Activated naive CD8-positive, alpha-beta T cell (primary cell): ENCODE results near the gene CFP.
A peak's percentile ranks its signal among the peaks of the same experiment; 100 is the strongest.

Experiments used
- H3K27ac Mint-ChIP-seq: one replicate; pipeline ENCODE4 v1.8.0; 2021; ENCODE audit warnings: mixed read lengths
- H3K27me3 Mint-ChIP-seq: one replicate; pipeline ENCODE4 v1.8.0; 2021; ENCODE audit warnings: mixed read lengths
- H3K36me3 Mint-ChIP-seq: one replicate; pipeline ENCODE4 v1.8.0; 2021; ENCODE audit warnings: mixed read lengths
- H3K4me1 Mint-ChIP-seq: one replicate; pipeline ENCODE4 v1.8.0; 2021; ENCODE audit warnings: low read depth, mixed read lengths
- H3K4me3 Mint-ChIP-seq: one replicate; pipeline ENCODE4 v1.8.0; 2021; ENCODE audit warnings: mild to moderate bottlenecking, mixed read lengths
- H3K9me3 Mint-ChIP-seq: one replicate; pipeline ENCODE4 v1.8.0; 2021; ENCODE audit warnings: low read depth, mixed read lengths

The CFP gene

GRCh38 chrX:47596256-47596655, 33.5 kb downstream of the CFP start:
- Mint-ChIP-seq H3K9me3 (no peaks in the 10 kb centered on the region), H3K36me3 (peaks cover 4% of the 10 kb centered on the region), H3K27ac (peak overlapping the region; percentile 64), H3K4me3 (no peak overlapping the region), H3K4me1 (peaks cover 19% of the 10 kb centered on the region), H3K27me3 (no peaks in the 10 kb centered on the region)

DNA sequence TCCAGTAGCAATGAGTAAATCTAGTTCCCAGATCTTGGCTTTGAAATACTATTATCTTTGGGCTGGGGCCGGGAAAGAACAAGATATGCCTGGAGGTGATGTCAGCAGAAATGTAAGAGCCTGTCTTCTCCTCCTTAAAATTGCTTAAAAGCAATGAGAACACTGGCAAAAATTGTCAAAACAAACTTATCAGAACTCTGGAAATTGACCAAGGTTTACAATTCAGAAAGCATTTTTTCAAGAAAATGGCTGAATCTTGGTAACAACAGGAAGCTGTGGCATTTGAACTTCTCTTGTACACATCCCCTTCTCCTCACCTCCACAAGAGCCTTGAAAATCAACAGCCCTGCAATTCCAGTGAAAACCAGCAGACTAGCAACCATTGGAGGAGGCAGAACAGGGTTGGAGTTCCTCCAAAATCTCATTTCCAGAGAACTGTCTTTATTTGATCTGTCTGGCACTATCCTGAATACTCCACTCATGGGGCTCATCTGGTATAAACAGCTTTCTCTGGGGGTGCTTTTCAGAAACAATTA, 33.9 kb downstream of the CFP start:
- H3K4me3 Mint-ChIP-seq = no peak overlapping the region
- H3K4me1 Mint-ChIP-seq = peaks cover 19% of the 10 kb centered on the region
- no peaks in the 10 kb centered on the region for H3K9me3 Mint-ChIP-seq
- H3K36me3 Mint-ChIP-seq = peaks cover 4% of the 10 kb centered on the region
- peak overlapping the region; percentile 64 for H3K27ac Mint-ChIP-seq
- H3K27me3 Mint-ChIP-seq = no peaks in the 10 kb centered on the region

GRCh38 chrX:47593522-47593921, 36.2 kb downstream of the CFP start:
- H3K27me3 Mint-ChIP-seq = no peaks in the 10 kb centered on the region
- no peak overlapping the region for H3K27ac Mint-ChIP-seq
- H3K36me3 Mint-ChIP-seq = peaks cover 4% of the 10 kb centered on the region
- H3K9me3 Mint-ChIP-seq = no peaks in the 10 kb centered on the region
- H3K4me3 Mint-ChIP-seq = no peak overlapping the region
- H3K4me1 Mint-ChIP-seq = peaks cover 19% of the 10 kb centered on the region

DNA sequence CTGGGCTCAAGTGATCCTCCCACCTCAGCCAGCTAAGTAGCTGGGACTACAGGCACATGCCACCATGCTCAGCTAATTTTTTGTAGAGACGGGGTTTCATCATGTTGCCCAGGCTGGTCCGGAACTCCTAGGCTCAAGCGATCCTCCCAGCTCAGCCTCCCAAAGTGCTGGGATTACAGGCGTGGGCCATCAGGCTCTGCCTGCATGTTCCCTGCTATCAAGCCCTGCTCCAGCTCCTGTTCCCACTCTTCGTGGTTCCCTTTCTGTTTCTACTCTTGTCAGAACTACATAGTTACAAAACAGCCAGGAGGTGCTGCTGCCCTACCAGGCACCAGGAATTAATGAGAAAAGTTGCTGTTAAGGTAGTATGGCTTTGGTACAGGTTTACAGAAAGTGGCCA, 38.7 kb downstream of the CFP start:
- Mint-ChIP-seq H3K36me3 (no peaks in the 10 kb centered on the region), H3K9me3 (no peaks in the 10 kb centered on the region), H3K27ac (no peak overlapping the region), H3K4me1 (peaks cover 8% of the 10 kb centered on the region), H3K27me3 (no peaks in the 10 kb centered on the region), H3K4me3 (no peak overlapping the region)

DNA sequence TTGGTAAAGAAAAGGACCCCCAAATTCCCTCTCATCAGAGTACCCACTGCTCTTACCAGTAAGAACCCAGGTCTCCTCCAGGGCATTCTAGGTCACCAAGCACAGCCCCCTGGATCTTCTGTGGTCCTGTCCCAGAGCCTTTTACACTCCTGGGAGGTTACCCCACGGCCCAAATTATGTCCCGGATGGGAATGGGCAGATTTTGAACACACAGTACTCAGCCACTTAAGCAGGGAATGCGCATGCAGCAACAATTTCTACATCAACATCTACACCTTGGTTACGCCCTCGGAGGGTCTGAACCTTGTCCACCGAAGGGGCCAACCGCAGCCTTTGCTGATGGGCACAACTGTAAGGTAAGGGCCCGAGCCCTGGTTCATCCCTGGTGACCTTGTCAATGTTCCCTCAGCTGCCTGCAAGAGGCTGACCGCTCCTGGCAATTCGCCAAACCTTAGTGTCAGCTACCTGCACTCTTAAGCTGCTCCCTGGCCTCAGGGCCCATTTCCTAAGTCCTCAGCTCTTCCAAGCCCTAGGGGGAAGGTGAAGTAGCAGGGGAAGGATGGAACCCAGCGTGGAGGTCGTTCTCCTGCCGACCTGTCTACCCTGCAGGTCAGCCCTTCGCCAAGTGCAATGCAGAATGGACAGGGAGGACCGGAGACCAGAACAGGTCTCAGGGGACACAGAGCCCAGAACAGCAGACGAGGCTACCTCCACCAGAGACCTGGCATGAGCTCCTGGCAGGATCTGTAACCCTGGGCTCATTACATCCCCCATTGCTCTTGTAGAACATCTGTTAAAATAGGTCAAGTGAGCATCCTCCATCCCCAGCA, 41.6 kb downstream of the CFP start:
- Mint-ChIP-seq H3K4me1 (peaks cover 12% of the 10 kb centered on the region), H3K36me3 (no peaks in the 10 kb centered on the region), H3K9me3 (no peaks in the 10 kb centered on the region), H3K27me3 (no peaks in the 10 kb centered on the region), H3K27ac (no peak overlapping the region), H3K4me3 (no peak overlapping the region)

- peaks cover 14% of the 10 kb centered on the region for H3K4me1 Mint-ChIP-seq
- no peaks in the 10 kb centered on the region for H3K9me3 Mint-ChIP-seq
- no peaks in the 10 kb centered on the region for H3K36me3 Mint-ChIP-seq
- no peaks in the 10 kb centered on the region for H3K27me3 Mint-ChIP-seq
- H3K27ac Mint-ChIP-seq = no peak overlapping the region
- H3K4me3 Mint-ChIP-seq = no peak overlapping the region
These were observed 42.4 kb downstream of the CFP start for GRCh38 chrX:47587091-47587891.

GRCh38 chrX:47586043-47586787, 43.5 kb downstream of the CFP start:
- Mint-ChIP-seq H3K27me3 (no peaks in the 10 kb centered on the region), H3K4me1 (peaks cover 24% of the 10 kb centered on the region), H3K27ac (no peak overlapping the region), H3K36me3 (no peaks in the 10 kb centered on the region), H3K4me3 (no peak overlapping the region), H3K9me3 (no peaks in the 10 kb centered on the region)

GRCh38 chrX:47585273-47585672, 44.5 kb downstream of the CFP start:
- no peak overlapping the region for H3K27ac Mint-ChIP-seq
- H3K27me3 Mint-ChIP-seq = no peaks in the 10 kb centered on the region
- no peaks in the 10 kb centered on the region for H3K36me3 Mint-ChIP-seq
- no peaks in the 10 kb centered on the region for H3K9me3 Mint-ChIP-seq
- H3K4me3 Mint-ChIP-seq = no peak overlapping the region
- peaks cover 27% of the 10 kb centered on the region for H3K4me1 Mint-ChIP-seq

DNA sequence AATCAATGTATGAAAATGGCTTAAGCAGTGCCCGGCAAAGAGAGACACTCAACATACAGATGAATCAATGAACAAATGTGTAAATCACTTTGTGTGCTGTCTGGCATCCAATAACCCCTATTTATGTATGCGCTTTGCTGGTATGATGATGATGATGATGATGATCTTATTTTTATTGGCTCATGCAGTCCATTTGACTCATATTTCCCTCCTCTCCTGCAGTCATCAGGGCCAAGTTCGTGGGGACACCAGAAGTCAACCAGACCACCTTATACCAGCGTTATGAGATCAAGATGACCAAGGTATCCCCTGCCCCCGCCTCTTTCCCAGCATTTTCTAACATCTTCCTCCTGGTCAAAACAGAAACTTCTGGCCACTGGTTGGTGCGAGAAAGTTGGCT, 45.0 kb downstream of the CFP start:
- H3K4me3 Mint-ChIP-seq = no peak overlapping the region
- H3K27me3 Mint-ChIP-seq = no peaks in the 10 kb centered on the region
- peaks cover 29% of the 10 kb centered on the region for H3K4me1 Mint-ChIP-seq
- no peak overlapping the region for H3K27ac Mint-ChIP-seq
- no peaks in the 10 kb centered on the region for H3K36me3 Mint-ChIP-seq
- H3K9me3 Mint-ChIP-seq = no peaks in the 10 kb centered on the region

DNA sequence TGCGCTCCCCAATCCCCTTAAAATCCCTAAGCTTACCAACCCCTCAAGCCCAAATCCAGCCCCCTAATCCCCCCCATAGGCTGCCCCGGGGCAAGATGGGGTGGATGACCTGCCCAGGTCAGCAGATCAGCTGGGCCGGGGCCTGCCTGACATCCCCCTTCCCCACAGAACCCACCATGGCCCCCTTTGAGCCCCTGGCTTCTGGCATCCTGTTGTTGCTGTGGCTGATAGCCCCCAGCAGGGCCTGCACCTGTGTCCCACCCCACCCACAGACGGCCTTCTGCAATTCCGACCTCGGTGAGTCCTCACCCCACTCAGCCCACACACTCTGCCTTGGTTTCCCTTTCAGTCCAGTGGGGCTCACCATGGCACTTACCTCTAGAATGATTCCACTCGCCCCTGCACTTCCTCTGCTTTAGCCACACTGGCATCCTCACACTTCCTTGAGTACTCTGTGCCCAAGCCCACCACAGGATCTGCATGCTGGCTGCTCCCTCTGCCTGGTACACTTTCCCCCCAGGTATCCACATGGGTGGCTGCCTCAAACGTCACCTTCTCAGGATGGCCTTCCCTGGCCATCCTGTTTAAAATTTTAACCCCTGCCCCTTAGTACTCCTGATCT, 46.4 kb downstream of the CFP start:
- Mint-ChIP-seq H3K9me3 (no peaks in the 10 kb centered on the region), H3K27ac (peak overlapping the region; percentile 46), H3K4me3 (peak overlapping the region; percentile 34), H3K4me1 (peaks cover 32% of the 10 kb centered on the region), H3K27me3 (no peaks in the 10 kb centered on the region), H3K36me3 (no peaks in the 10 kb centered on the region)

DNA sequence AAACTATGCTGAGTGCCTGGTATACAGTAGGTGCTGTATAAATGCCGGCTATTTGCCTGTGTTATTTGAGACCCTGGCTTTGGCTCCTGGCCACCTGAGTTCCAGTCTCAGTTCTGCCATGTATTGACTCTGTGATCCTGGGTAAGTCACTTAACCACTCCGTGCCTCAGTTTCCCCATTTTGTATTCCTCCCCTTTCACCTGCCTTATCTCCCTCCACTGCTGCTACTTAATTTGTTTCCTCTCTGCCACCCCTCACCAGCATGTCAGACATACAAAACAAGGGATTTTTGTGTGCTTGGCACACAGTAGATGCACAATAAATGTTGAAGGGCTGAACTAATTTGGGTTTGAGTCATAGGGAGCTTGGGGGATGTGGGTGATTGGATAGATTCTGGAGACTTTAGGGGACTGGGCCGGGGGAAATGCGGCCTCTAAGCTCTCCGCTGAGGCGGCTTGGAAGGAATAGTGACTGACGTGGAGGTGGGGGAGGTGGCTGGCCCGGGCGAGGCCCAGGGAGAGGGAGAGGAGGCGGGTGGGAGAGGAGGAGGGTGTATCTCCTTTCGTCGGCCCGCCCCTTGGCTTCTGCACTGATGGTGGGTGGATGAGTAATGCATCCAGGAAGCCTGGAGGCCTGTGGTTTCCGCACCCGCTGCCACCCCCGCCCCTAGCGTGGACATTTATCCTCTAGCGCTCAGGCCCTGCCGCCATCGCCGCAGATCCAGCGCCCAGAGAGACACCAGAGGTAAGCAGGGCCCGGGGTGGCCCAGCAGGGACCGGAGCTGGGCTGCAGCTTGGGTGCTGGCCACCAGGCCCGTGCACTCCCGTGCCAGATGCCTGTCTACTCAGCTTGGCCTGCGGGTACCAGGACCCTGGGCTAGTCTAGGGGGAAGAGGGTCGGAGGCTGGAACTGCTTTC, 47.7 kb downstream of the CFP start, which contains the start of gene TIMP1:
TIMP1 (plus strand) TSS at position 706 of the 917 bp plus-strand sequence. CDS start 980 bp downstream, outside the sequence.
- Mint-ChIP-seq H3K4me1 (peaks cover 33% of the 10 kb centered on the region), H3K27me3 (no peaks in the 10 kb centered on the region), H3K27ac (peak within 1 kb of the TSS; percentile 73), H3K4me3 (peak within 1 kb of the TSS; percentile 85), H3K9me3 (no peaks in the 10 kb centered on the region), H3K36me3 (no peaks in the 10 kb centered on the region)

DNA sequence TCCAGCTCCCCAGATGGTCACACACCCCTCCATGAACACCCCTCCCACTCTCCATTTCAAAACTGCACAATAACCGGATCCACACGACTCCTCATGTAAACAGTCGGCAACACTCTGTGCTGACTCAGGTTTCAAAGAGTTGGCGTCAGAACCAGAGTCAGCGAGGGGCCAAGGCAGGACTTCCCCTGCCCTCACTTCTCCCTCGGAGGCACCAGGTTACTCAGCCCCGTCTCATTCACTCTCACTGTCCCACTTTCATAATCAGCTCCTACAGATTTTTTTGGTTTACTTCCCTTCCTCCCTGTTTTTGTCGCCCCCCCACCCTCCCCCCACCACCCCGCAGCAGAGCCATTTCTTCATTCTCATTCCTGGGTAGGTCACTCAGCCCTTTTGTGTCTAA, 50.2 kb downstream of the CFP start:
- Mint-ChIP-seq H3K27ac (no peak overlapping the region), H3K9me3 (no peaks in the 10 kb centered on the region), H3K27me3 (no peaks in the 10 kb centered on the region), H3K36me3 (no peaks in the 10 kb centered on the region), H3K4me3 (no peak overlapping the region), H3K4me1 (peaks cover 31% of the 10 kb centered on the region)

DNA sequence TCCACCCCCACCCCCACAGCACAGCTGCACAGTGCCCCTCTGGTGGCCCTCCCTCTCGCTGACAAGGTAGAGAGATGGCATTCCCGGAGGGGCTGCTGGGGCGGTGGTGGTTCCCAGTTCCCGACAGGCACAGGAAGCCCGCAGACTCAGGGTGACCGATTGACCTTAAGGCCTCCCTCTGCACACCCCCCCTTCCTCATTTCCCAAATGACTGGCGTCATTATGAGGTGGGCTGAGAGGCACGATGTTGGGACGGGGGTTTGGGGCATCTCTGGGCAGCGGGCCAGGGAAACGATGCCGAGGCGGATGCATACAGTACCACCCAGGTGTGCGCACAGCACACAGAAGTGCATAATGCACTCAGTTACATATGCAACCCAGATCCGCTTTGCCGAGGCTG, 51.0 kb downstream of the CFP start:
- H3K4me1 Mint-ChIP-seq = peaks cover 26% of the 10 kb centered on the region
- no peak overlapping the region for H3K4me3 Mint-ChIP-seq
- H3K9me3 Mint-ChIP-seq = no peaks in the 10 kb centered on the region
- H3K36me3 Mint-ChIP-seq = no peaks in the 10 kb centered on the region
- H3K27ac Mint-ChIP-seq = no peak overlapping the region
- H3K27me3 Mint-ChIP-seq = no peaks in the 10 kb centered on the region
